Smooth muscle cell (in vitro differentiated cells): Measurements from ENCODE around the gene MATN1. TPM values are rescaled to one million over a fixed set of nuclear protein-coding genes. Genes with fewer than 3 reads are reported as not detected.

Source experiments
- DNase-seq: peaks from one replicate; lab custom pipeline; 2025; ENCODE audit not compliant: unreplicated experiment; lab: John Stamatoyannopoulos, UW
- H2AFZ ChIP-seq: fragments of 200-600 bp; sonication (generic); 2 replicates; pipeline ENCODE4 v1.6.0; 2016; ENCODE audit warnings: antibody characterized with exemption, low read depth, mild to moderate bottlenecking
- H3F3A ChIP-seq: fragments of 200-600 bp; sonication (generic); 2 replicates; pipeline ENCODE4 v1.6.0; 2017; ENCODE audit warnings: antibody characterized with exemption, low read depth
- H3K27ac ChIP-seq: fragments of 200-600 bp; sonication (generic); 2 replicates; pipeline ENCODE4 v1.5.1; 2016; ENCODE audit warnings: low read depth, mild to moderate bottlenecking
- H3K27me3 ChIP-seq: fragments of 200-600 bp; sonication (generic); 2 replicates; pipeline ENCODE4 v1.6.1; 2016; ENCODE audit warnings: low read depth, mild to moderate bottlenecking
- H3K36me3 ChIP-seq: fragments of 200-600 bp; sonication (generic); 2 replicates; pipeline ENCODE4 v1.5.1; 2016; ENCODE audit warnings: low read depth
- H3K4me1 ChIP-seq: fragments of 200-600 bp; sonication (generic); 2 replicates; pipeline ENCODE4 v1.5.1; 2016; ENCODE audit warnings: low read depth
- H3K4me2 ChIP-seq: fragments of 200-600 bp; sonication (generic); 2 replicates; pipeline ENCODE4 v1.6.0; 2016; ENCODE audit warnings: mild to moderate bottlenecking
- H3K4me3 ChIP-seq: fragments of 200-600 bp; sonication (generic); 2 replicates; pipeline ENCODE4 v1.5.1; 2016; ENCODE audit warnings: mild to moderate bottlenecking
- H3K79me2 ChIP-seq: fragments of 200-600 bp; sonication (generic); 2 replicates; pipeline ENCODE4 v1.6.0; 2016; ENCODE audit warnings: low read depth, mild to moderate bottlenecking
- H3K9ac ChIP-seq: fragments of 200-600 bp; sonication (generic); 2 replicates; pipeline ENCODE4 v1.6.0; 2016; ENCODE audit warnings: low read depth
- H3K9me3 ChIP-seq: fragments of 200-600 bp; sonication (generic); replicated peaks from 2 replicates; pipeline ENCODE4 v1.5.1; 2016; ENCODE audit warnings: low read depth
- H4K20me1 ChIP-seq: fragments of 200-600 bp; sonication (generic); 2 replicates; pipeline ENCODE4 v1.6.0; 2016; ENCODE audit warnings: low read depth
- CTCF ChIP-seq: fragments of 200-600 bp; sonication (generic); IDR thresholded peaks from 2 replicates; pipeline ENCODE4 v1.5.1; 2017; ENCODE audit warnings: borderline replicate concordance, mild to moderate bottlenecking, antibody characterized with exemption; ENCODE audit not compliant: insufficient read depth, poor library complexity, severe bottlenecking
- WGBS: methylation state at CpG from one replicate; pipeline ENCODE4 v1.1.7; 2016; ENCODE audit warnings: low lambda C conversion rate; 5-methylcytosine and 5-hydroxymethylcytosine counted together
- polyA plus RNA-seq: library from polyadenylated mRNA; unstranded; fragments of >200 nt; fragmentation: Nextera tagmentation; extraction: Ambion mirVana; gene quantifications from 2 replicates; pipeline ENCODE4 v1.2.1, GENCODE V29; 2016
- total RNA-seq: library from RNA; depleted of rRNA; stranded (reverse); fragments of >200 nt; gene quantifications from 2 replicates; pipeline ENCODE4 v1.2.3, GENCODE V29; 2014

Gene MATN1
- total and polyA plus RNA-seq, 2 experiments from 2014 or later = 0.40 to 2.0 TPM

GRCh38 chr1:30673395-30673794, 50.0 kb downstream of the MATN1 start:
- DNase-seq = no peak
- Histone ChIP-seq H3K27ac (no peak overlapping the region), H3K79me2 (no peaks in the 10 kb centered on the region), H3K27me3 (no peaks in the 10 kb centered on the region), H3K36me3 (no peaks in the 10 kb centered on the region), H4K20me1 (no peaks in the 10 kb centered on the region), H3K4me1 (no peaks in the 10 kb centered on the region), H3K4me2 (no peak overlapping the region), H3K9ac (no peak overlapping the region), H2AFZ (no peak overlapping the region), H3K9me3 (peaks cover 3% of the 10 kb centered on the region), H3K4me3 (no peak overlapping the region), H3F3A (no peaks in the 10 kb centered on the region)
- WGBS = 90% methylated on average over 3 of the region's 3 CpGs
- no peak for TF ChIP-seq CTCF

DNA sequence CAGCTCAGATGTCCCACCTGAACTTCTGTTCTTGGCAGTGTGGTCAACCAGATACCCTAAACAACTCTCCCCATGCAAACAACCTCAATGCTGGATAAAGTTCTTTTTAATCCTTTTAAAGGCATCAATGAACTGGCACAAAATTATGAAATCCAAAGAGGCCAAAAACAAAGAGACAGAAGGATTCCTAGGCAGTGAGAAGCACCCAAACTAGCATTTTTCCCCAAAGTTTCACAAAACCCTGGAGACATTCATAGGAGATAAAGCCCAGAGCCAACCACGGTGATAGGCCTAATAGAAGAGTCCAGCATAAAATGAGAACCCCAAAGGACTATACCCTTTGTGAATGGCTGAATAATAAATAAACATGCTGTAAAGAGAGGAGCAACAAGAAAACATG, 50.7 kb downstream of the MATN1 start:
- H4K20me1 ChIP-seq = no peaks in the 10 kb centered on the region
- no peak for DNase-seq
- no peak overlapping the region for H3K4me3 ChIP-seq
- no peaks in the 10 kb centered on the region for H3K79me2 ChIP-seq
- no peak overlapping the region for H3K27ac ChIP-seq
- WGBS = 82% methylated on average over 1 of the region's 1 CpG
- H3K4me2 ChIP-seq = no peak overlapping the region
- no peak for TF ChIP-seq CTCF
- H3K4me1 ChIP-seq = no peaks in the 10 kb centered on the region
- no peak overlapping the region for H2AFZ ChIP-seq
- H3K9ac ChIP-seq = no peak overlapping the region
- no peaks in the 10 kb centered on the region for H3K36me3 ChIP-seq
- H3K9me3 ChIP-seq = peaks cover 3% of the 10 kb centered on the region
- H3F3A ChIP-seq = no peaks in the 10 kb centered on the region
- H3K27me3 ChIP-seq = no peaks in the 10 kb centered on the region

- no peak overlapping the region for H2AFZ ChIP-seq
- H3K4me3 ChIP-seq = no peak overlapping the region
- H3K27ac ChIP-seq = no peak overlapping the region
- H4K20me1 ChIP-seq = no peaks in the 10 kb centered on the region
- H3K4me1 ChIP-seq = no peaks in the 10 kb centered on the region
- no peak for TF ChIP-seq CTCF
- no peak overlapping the region for H3K9ac ChIP-seq
- peaks cover 3% of the 10 kb centered on the region for H3K9me3 ChIP-seq
- no peak for DNase-seq
- no peaks in the 10 kb centered on the region for H3F3A ChIP-seq
- no peaks in the 10 kb centered on the region for H3K79me2 ChIP-seq
- no peak overlapping the region for H3K4me2 ChIP-seq
- no peaks in the 10 kb centered on the region for H3K36me3 ChIP-seq
- no peaks in the 10 kb centered on the region for H3K27me3 ChIP-seq
- WGBS = 85% methylated on average over 9 of the region's 9 CpGs
Measured at GRCh38 chr1:30670240-30671060, 52.9 kb downstream of the MATN1 start.
